GF-D8 (cell line): Measurements from ENCODE around the gene PIEZO2.
"Not testable (repeated sequence)": the region's sequence is repeated elsewhere in the genome, so short reads cannot be mapped to it uniquely, and the experiment has no call there.

Experiments
- DNase-seq: peaks from one replicate; lab custom pipeline; 2025; lab: John Stamatoyannopoulos, UW

PIEZO2 gene

DNA sequence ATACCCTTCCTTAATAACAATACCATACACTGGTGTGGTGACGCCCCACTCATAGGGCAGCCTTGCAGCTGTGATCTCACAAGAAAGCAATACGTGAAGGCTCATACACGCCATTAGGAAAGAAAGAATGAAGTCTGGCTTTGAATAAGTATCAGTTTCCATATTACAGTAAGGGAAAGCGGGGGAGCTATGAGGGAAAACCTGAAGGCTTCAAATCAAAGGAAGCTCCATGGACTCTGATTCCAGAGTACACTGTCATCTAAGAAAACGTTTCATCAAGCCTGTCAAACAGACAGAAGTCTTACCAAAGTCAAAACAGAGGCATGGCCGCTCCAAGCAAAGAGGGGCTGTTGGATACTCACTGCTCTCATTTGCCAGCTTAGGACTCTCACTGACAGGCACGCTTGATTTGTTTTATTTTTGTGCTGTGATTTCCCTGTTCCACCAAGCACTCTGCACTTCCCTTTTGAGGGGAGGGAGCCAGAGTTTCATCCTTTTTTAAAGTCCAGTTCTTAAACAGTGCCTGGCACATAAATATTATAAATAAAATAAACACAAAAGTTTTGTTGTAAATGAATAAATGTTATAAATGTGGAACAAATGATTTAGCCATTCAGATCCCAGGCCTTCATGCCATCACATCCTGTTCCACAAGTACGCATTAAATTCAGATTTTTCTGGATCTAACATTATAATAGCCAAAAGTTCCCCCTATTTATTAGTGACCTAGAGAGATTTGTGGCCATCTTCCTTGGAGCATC is 221.2 kb downstream of the PIEZO2 start:
- DNase-seq = no peak

DNA sequence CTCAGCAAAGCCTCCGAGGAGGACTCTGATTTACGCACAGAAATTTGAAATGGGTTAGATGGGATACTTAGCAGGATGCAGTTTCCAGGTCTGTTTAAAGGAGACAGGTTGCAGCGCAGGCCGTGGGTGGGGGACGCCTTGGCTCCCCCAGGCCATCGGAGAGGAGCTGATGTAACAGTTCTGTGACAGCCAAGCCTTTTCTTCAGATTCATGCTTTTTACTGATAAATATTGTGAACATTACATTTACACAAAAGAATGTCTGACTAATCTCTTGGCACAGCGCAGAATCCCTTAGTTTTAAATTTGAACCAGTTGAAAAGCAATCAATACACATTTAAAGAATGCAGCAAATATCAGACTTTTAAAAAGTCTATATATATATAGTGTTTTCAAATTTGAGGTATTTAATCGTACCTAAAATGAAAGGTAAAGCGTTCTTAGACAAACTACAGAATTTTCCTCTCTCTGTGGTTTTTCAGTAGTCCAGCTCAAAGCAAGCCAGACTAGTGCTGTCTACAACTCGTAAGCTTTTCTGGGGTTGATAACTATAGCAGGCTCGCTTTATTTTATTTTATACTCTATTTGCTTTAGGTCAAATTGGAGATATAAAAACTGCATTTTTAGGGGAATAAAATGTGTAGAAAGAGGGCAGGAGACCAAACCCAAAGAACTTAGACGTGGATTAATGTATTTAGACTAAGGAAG is 221.9 kb downstream of the PIEZO2 start:
- DNase-seq = no peak

DNA sequence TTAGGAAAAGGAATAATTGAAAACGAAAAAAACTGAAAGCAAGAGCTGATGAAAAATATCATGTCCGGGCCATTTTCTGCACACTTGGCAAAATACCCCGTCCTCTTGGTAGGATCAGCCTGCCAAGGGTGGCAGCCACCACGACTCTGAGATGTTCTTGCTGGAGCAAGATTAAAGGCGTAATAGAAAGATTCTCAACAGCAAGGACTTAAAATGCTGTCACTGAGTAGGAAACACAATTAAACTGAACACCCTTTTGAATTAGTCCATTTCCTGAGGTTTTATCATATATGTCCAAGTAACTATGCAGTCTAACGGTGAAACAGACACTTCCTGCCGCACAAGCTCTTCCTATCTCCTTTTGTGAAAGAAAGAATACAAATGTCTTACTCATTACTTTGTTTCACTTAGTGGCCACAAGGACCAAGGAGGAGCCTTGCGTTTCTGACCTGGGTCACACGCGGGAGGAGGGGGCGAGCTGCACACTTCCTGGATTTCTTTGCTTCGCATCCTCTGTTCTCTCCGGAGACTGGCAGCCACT is 222.7 kb downstream of the PIEZO2 start:
- no peak for DNase-seq

DNA sequence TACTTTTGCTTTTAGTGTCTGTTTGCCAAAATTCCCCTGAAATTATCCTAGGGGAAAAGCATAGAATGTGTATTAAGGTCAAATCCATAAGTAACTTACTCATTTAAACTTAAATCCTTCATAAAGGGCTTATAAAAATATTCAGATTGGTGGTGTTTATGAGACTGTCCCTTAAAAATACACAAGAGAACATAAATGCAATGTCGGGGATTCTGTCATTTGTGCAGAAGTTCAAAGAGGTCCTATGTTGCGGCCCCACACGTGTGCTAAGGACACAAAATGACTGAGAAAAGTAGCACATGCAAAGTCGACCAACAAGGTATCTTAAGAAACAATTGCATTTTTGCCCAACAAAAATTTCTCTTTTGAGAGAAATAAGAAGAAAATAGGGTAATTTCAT is 225.1 kb downstream of the PIEZO2 start:
- DNase-seq = no peak

DNA sequence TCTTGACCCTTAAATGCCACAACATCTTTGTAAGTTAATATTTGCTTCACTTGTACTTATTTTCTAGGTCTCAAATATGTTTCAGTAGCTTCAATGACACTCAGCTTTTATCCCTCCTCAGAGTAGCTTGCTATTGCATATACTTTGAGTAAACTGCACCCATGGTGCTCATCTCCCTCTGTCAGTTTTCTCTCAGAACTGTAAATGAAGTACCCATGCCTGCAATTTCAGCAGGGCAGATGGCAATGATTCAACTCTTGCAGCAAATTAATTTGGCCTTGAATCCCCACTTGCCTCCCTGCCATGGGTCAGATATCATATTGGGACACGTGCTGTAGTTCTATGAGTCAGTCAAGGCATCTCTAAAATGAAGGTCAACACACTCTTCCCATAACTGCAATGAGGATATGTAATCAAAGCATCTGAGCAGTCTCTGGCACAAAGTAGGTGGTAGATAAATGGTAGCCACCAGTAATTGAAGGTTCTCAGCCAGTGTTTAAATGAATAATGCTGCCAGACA is 225.8 kb downstream of the PIEZO2 start:
- DNase-seq = no peak

DNA sequence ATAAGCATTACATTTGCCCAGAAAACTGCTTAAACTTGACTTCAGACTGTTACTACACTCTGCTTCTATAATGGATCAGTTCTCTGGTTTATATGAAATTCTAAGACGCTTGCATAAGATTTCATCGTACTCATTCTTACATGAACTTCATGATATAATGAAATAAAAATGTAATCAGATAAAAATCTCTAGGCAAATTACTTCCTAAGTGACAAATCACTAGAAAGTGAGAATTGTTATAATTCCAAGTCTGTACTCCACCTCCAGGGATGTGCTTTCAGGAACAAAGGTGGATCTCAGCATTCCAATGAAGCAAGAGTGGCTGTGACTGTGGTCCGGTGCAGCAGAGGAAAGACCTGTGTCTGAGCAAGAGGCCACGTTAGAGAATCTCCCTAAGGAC is 226.2 kb downstream of the PIEZO2 start:
- no peak for DNase-seq

DNA sequence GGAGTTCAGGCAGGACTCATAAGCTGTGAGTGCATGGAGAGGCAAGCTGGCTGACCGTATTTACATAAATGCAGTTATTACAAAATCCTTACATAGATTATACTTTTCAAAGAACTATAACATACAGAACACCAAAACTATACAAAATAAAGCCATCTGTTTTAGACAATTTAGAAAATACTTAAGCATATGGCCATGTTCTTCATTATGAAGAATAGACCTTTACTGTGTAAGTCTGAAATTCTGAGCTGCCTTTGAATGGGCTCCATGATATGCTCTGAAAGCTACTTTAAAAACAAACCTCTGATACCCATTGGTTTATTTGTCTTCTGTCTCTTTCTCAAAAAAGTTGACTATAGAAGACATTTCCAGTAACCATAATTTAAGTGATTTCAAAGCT is 226.7 kb downstream of the PIEZO2 start:
- not testable (repeated sequence) for DNase-seq

DNA sequence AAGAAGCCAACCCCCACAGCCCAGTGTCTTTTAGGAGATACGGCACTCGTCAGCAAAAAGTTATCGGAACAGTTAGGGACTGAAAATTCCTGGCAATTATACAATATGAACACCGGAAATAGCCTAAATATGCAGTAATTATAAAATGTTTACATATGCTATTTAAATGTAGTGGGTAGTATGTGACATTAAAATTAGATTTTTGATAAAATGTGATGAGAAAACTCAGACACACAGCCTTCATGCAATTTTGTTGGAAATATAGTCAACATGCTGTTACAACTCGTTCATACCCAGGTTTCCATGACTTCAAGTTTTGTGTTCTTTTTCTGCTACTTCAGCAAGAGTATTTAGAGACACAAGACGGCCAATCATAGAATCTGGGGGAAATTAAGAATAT is 229.1 kb downstream of the PIEZO2 start:
- DNase-seq = not testable (repeated sequence)

DNA sequence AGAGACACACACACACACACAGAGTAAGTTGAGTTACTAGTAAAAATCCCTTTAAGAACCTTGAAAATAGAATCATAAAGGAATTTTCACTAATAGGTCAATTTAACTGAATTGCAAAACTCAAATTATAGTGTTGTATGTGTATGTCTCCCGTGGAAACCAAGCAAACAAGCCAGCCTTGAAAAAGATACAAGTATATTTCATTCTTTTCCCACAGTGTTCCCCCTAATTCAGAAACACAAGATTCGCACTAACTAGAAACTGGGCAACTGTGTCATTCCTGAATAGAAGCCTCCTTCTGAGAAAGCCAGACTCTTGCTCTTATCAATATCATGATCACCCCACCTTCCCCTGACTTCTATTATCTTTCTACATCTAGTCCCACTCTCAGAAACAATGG is 229.5 kb downstream of the PIEZO2 start:
- no peak for DNase-seq

DNA sequence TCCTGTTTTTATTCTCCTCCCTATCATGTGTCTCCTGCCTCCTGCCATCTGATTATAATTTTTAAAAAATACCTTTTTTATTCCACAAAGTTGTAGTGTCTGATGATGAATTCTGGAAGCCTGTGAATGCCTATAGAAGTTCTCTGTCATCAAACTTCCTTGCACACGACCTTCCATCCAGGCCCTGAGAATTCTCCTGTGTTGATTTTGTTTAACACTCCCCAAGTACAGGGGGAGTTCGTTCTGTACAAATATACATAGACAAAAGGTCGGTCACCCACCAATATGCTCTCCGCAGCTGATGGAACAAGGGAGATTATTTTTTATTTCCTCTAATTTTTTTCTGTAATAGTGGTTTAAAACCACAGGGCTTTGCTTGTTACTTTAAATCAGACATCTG is 232.5 kb downstream of the PIEZO2 start:
- no peak for DNase-seq

DNA sequence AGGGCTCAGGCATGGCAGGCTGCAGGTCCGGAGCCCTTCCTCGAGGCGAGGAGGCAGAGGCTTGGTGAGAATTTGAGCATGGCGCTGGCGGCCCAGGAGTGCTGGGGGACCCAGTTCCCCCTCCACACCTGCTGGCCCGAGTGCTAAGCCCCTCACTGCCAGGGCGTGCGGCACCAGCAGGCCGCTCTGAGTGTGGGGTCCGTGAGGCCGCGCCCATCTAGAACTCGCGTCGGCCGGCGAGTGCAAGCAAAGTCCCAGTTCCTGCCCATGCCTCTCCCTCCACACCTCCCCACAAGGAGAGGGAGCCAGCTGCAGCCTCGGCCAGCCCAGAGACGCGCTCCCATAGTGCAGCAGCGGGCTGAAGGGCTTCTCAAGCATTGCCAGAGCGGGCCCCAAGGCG is 233.0 kb downstream of the PIEZO2 start:
- no peak for DNase-seq

DNA sequence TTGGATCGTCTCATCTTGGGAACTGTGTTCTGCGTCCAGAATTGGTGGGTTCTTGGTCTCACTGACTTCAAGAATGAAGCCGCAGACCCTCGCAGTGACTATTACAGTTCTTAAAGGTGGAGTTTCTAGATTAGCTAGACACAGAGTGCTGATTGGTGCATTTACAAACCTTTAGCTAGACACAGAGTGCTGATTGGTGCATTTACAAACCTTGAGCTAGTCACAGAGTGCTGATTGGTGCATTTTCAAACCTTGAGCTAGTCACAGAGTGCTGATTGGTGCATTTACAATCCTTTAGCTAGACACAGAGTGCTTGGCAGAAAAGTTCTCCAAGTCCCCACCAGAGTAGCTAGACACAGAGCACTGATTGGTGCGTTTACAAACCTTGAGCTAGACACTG is 233.6 kb downstream of the PIEZO2 start:
- not testable (repeated sequence) for DNase-seq

DNA sequence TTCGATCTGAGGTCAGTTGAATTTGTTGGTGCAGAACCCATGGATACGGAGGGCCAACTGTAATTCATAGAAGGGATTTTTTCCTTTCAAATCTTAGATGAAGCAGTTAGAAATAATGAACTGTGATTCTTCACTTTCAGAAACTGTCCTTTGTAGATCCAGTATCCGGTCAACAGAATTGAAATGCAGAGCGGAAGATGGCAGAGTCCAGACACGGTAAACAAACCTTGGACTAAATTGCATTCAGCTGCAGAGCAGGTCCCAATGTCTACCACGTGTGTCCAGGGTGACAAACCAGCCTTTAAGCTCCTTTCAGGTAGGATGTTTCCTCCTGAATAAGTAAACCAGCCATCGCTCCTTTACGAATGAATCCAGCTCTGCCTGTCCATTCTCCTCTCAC is 234.8 kb downstream of the PIEZO2 start:
- not testable (repeated sequence) for DNase-seq

DNA sequence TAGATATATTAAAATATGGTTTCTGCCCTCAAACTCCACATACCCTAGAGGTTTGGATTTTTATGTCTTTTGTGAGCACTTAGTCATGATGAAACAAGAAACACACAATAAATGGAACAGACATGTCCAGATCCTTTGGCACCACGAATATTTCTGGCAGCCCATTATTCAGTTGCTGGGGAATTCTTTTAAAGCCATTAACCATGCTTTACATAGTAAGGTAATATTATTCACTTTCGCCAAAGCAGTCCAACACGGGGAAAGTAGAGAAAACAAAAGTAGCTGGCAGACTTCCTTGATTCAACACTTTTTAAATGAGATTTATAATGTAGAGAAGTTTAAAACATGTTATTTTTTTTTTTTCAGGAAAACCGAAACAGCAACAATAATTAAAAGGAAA is 235.4 kb downstream of the PIEZO2 start:
- DNase-seq = no peak

DNA sequence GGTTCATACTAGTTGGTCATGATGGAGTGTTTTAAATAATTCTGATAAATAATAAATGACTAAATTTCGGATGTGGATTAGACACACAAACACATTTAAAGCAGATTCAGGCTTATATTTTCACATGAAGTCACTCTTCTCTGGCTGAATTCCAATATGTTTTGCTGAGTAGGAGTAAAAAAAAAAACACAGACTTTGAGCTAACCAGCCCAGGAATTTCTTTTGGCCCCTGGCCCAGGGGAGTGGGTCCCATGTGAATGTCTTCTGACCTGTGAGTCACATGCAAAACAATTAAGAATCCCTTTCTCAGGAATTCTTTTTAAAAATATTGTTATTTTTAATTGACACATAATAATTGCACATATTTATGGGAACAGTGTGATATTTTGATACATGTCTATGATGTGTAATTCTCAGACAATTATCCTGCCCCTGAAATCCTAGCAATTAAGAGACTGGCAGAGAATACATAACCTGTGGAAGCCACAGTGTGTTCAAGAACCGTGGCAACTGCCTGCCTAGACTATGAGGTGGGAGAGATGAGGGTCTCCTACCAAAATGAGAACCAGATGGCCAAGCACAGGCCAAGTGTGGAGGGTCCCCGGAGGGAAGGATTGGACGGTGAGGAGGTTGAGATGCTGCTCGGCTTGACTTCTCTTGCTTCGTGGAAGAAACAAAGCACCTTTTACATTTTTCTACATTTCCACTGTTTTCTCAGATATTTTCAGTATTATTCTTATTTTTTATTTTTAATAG is 236.4 kb downstream of the PIEZO2 start:
- no peak for DNase-seq

DNA sequence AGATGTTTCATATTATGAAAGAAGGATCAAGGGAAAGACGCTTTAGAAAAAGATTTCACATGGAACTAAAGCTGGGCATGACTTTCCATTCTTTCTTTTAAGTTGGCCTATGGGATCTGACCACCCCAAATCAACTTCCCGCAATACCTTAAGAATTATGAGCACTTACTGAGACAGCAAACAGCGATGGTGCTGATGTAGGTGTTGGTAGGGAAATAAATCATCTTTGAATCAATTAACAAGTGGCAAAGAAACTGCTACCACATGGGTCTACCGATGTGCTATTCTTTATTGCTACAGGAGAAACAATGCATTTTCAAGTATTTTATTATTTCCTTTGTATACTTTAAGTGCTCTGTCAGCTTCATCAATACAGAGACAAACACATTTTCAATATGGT is 239.6 kb downstream of the PIEZO2 start:
- DNase-seq = no peak

DNA sequence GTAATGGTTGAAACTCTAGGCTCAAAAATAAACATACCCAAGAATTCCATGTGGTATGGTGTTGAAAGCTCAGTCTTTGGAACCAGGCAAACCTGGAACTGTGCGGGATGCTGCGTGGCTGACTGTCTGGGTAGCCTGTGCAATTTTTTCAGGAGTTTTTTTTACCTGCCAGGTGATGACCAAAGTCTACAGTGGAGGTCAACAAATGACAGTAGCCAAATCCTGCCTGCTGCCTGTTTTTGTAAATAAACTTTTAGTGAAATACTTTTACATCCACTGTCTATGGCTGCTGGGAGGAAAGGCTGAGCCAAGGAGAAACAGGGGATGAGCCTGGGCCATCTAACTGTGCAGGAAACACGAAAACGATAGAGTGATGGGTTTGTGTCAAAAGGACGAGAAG is 240.6 kb downstream of the PIEZO2 start:
- no peak for DNase-seq

DNA sequence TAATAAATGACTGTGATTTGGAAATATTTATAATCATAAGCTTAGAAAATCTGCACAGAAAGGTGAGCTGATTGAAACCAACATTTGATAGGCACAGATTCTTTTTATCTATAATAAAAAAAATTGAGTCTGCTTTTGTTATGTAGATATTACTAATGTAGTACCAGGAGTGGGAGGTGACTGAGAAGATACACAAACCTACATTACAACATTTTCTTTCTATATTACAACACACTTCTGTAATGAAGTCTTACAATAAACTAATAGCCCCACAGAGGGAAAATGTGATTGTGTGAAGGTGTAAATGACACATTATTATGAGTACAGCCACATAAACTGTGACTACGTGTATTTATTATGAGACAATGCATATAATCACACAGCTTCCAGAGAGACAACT is 241.6 kb downstream of the PIEZO2 start:
- no peak for DNase-seq

DNA sequence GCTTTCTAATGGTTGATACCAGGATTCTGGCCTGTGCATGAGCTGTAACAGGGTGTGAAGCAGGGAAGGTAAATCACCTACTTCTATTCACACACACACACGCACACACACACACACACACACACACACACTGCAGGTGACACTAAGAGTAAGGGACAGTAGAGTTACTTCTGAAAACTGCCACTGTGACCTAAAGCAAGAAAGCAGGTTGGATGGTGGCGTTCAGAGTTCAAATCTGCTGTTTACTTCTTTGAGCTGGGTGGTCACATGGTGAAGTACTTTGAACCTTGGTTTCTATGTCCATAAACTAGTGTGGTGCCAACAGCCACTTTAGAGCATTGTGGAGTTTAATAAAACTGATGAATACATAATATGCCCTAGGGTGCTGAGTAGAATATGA is 248.0 kb downstream of the PIEZO2 start:
- DNase-seq = no peak

DNA sequence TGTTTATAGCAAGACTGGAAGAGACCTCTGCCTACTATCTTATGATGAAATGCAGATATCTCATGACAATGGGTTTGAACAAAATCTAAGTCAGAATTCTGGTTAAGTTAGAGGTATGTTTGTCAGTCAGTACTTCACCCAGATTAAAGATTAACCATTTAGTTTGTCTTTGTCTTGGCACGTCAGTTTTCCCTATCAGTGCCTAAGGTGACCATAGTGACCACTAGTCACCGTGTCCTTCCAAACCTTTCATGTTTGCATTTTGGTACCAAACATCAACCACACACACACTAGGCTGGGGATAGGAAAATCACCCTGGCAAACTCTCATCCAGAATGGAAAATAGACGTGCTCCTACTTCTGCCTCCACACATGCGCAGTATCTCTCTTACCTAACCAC is 248.9 kb downstream of the PIEZO2 start:
- DNase-seq = no peak

DNA sequence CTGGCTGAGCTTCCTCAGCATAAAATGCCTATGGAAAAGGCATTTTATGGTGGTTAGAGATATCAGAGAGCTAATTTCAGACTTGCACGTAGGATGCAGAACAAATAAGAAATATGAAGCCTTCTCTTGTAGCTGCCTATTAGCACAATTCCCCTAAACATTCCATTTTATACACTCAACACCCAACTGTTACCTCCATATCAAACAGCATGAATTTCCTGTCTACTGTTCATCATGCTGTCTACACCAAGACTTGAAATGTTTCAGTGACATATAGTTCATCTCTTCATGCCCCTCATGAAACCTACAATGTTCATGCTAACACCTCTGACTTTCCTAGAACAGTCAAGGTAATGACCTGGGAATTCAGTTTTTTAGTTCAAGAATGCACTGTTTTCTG is 249.9 kb downstream of the PIEZO2 start:
- no peak for DNase-seq

DNA sequence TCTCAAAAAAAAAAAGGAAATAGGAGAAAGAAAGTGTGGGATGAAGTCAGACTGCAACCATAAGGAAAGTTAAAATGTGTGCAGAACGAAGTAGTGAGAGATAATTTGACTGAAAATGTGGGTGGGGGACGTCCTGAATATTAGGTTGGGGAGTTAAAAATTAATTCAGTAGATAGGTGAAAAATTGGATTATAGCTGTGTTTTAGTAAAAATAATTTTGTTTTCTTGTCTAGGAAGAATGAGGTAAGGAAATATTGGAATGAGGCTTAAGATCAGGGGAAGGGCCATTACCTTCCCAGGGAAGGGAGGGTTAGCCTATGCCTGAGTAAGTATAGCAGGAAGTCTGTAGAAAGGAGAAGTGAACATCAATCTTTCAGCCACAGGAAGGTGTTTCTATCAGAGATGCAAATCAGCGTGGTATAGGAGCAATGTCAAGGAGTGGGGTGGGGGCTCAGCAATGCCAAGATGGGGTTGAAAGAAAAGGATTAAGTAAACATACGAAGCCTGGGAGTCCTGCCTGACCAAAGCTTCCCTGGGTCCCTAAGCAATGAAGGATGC is 250.9 kb downstream of the PIEZO2 start:
- no peak for DNase-seq
